ENCODE data around the gene WDR13.
A peak's percentile ranks its signal among the peaks of the same experiment; 100 is the strongest.
"Not testable (repeated sequence)": the region's sequence is repeated elsewhere in the genome, so short reads cannot be mapped to it uniquely, and the experiment has no call there.

Gene WDR13

DNA sequence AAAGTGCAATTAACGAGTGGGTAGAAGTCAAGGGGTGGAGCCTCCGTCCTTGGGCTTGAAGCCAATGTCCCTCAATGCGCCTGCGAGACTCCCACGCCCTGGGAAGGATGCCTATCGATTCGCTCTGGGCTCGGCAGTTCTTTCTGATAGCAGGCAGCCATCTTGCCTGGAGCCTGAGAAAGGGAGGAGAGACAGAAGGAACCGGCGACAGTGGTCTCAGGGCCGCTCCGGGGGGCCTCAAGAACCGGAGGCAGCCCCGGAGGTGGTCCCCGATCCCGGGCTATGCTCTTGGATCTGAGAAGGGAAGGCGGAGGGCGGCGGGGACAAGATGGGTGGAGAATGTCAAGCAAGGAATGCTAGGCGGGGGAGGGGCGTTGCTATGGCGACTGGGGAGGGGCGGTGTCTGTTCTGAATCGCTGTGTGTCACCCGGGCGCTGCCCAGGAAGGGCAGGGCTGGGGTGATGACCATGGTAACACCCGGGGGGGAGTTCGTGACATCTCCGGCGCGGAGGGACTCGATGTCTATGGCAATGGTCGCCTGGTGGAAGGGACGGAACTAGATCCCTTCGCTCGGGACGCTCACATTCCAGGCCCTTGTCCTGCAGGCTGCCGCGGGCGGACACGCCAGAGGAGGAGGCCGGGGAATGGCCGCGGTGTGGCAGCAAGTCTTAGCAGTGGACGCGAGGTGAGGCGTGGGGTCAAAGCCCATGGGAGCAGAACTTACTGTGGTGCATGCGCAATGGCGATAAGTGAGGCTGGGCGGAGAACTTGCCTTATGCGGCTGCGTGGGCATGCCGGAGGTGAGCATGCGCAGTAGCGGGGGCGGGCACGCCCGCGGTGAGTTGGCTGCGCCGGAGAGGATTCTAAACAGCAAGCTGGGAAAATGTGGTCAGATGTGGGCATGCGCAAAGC lies at the start of gene WDR13:
Gene WDR13, plus strand, starts transcription at position 140 of the 912 bp plus-strand sequence. Its CDS starts 505 bp downstream, at position 645.
- no peak for TF ChIP-seq CTCF (IDR thresholded peaks at IDR 0.05; ENCODE audit: low read length, missing control alignments)
- H3K4me3 ChIP-seq (replicated peaks; ENCODE audit: low read depth, low read length), result peak within 1 kb of the TSS; percentile 65
- DNase-seq (ENCODE audit: low read depth), result peak; percentile 97

DNA sequence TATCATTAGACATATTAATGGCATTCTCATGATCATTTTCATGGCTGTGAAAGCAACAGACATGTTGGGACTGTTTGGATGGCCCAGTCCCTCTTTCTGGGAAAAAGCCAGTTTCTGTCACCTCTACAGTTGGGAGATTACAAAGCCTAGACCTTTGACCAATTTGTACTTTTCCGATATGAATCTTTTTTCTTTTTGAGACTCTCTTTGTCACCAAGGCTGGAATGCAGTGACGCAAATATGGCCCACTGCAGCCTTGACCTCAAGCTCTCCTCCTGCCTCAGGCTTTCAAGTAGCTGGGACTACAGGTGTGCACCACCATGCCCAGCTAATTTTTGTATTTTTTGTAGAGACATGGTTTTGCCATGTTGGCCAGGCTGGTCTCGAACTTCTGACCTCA lies 48.4 kb upstream of the WDR13 start:
- no peak for DNase-seq (ENCODE audit: low read depth)
- TF ChIP-seq CTCF (IDR thresholded peaks at IDR 0.05; ENCODE audit: low read length, missing control alignments), result no peak
- no peak overlapping the region for H3K4me3 ChIP-seq (replicated peaks; ENCODE audit: low read depth, low read length)

- DNase-seq (ENCODE audit: low read depth), result not testable (repeated sequence)
Observed at GRCh38 chrX:48555731-48556325, 41.5 kb upstream of the WDR13 start.

DNA sequence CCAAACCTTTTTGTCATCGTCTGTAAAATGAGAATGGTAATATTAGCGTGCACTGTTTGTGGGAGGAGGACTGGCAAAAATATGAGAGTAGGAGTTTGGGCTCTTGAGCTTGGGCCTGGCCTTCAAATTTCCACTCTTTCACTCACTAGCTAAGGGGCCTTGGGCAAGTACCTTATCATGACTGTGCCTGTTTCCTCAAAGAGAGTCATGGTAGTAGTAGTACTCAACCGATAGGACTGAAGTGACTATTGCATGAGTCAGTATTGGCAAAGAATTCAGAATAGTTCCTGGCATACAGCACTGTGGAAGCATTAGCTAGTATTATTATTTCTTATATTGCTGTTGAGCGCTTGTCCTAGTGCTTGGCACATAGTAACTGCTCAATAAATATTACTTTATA lies 39.0 kb upstream of the WDR13 start:
- no peak for TF ChIP-seq CTCF (IDR thresholded peaks at IDR 0.05; ENCODE audit: low read length, missing control alignments)
- DNase-seq (ENCODE audit: low read depth), result peak; percentile 90
- H3K4me3 ChIP-seq (replicated peaks; ENCODE audit: low read depth, low read length), result no peak overlapping the region

More at GRCh38 chrX:48555731-48556325, 41.5 kb upstream of the WDR13 start:
- not testable (repeated sequence) for H3K4me3 ChIP-seq (replicated peaks; ENCODE audit: low read depth, low read length)

DNA sequence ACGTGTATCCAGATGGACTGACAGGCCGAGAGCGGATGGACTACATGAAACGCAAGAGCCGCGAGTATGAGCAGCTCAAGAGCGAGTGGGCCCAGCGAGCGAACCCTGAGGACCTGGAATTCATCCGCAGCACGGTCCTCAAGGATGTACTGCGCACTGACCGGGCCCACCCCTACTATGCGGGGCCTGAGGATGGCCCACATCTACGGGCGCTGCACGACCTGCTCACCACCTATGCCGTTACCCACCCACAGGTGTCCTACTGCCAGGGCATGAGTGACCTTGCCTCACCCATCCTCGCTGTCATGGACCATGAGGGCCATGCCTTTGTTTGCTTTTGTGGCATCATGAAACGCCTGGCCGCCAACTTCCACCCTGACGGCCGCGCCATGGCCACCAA lies 37.7 kb upstream of the WDR13 start:
- no peak overlapping the region for H3K4me3 ChIP-seq (replicated peaks; ENCODE audit: low read depth, low read length)
- DNase-seq (ENCODE audit: low read depth), result no peak
- TF ChIP-seq CTCF (IDR thresholded peaks at IDR 0.05; ENCODE audit: low read length, missing control alignments), result no peak

GRCh38 chrX:48560056-48560455 lies 37.2 kb upstream of the WDR13 start:
- TF ChIP-seq CTCF (IDR thresholded peaks at IDR 0.05; ENCODE audit: low read length, missing control alignments), result no peak
- no peak for DNase-seq (ENCODE audit: low read depth)
- no peak overlapping the region for H3K4me3 ChIP-seq (replicated peaks; ENCODE audit: low read depth, low read length)

DNA sequence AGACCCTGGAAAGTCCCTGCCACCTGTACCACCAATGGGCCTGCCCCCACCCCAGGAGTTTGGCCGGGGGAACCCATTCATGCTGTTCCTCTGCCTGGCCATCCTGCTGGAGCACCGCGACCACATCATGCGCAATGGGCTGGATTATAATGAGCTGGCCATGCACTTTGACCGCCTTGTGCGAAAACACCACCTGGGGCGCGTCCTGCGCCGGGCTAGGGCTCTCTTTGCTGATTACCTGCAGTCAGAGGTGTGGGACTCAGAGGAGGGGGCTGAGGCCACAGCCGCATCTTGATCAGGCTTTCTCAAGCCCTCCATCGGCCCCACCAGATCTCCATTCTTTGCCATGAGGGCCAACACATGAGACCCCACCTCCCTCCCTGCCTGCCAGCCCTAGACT lies 36.6 kb upstream of the WDR13 start:
- no peak for DNase-seq (ENCODE audit: low read depth)
- no peak for TF ChIP-seq CTCF (IDR thresholded peaks at IDR 0.05; ENCODE audit: low read length, missing control alignments)
- no peak overlapping the region for H3K4me3 ChIP-seq (replicated peaks; ENCODE audit: low read depth, low read length)
